ENCODE results near the gene GPR21.

The GPR21 gene

GRCh38 chr9:123049589-123050222 lies 16.2 kb downstream of the GPR21 start:
- no peak overlapping the region for H3K4me3 ChIP-seq (ENCODE audit: low read depth, low read length)
- TF ChIP-seq CTCF (IDR thresholded peaks at IDR 0.05; ENCODE audit: low read depth, low read length) = no peak

- no peak overlapping the region for H3K4me3 ChIP-seq (ENCODE audit: low read depth, low read length)
- no peak for TF ChIP-seq CTCF (IDR thresholded peaks at IDR 0.05; ENCODE audit: low read depth, low read length)
Observed at GRCh38 chr9:123053046-123053445, 19.6 kb downstream of the GPR21 start.

GRCh38 chr9:123053711-123054110 lies 20.2 kb downstream of the GPR21 start:
- H3K4me3 ChIP-seq (ENCODE audit: low read depth, low read length) = no peak overlapping the region
- no peak for TF ChIP-seq CTCF (IDR thresholded peaks at IDR 0.05; ENCODE audit: low read depth, low read length)

GRCh38 chr9:123058834-123059233 lies 25.4 kb downstream of the GPR21 start:
- TF ChIP-seq CTCF (IDR thresholded peaks at IDR 0.05; ENCODE audit: low read depth, low read length) = no peak
- H3K4me3 ChIP-seq (ENCODE audit: low read depth, low read length) = no peak overlapping the region

- no peak for TF ChIP-seq CTCF (IDR thresholded peaks at IDR 0.05; ENCODE audit: low read depth, low read length)
- H3K4me3 ChIP-seq (ENCODE audit: low read depth, low read length) = no peak overlapping the region
Observed at GRCh38 chr9:123059472-123060220, 26.2 kb downstream of the GPR21 start.

GRCh38 chr9:123061216-123061615 lies 27.7 kb downstream of the GPR21 start:
- no peak overlapping the region for H3K4me3 ChIP-seq (ENCODE audit: low read depth, low read length)
- TF ChIP-seq CTCF (IDR thresholded peaks at IDR 0.05; ENCODE audit: low read depth, low read length) = no peak

Measured in WI38 (cell line).